GM19099 (cell line): ENCODE data around the gene ADARB1.

Experiments used
- POLR2A ChIP-seq: IDR thresholded peaks from 3 replicates; pipeline ENCODE4 v1.6.1; 2011; ENCODE audit warnings: low read depth; ENCODE audit not compliant: insufficient read length; ENCODE audit errors: extremely low read depth

ADARB1 gene

GRCh38 chr21:45203983-45204382 lies 129.6 kb downstream of the ADARB1 start:
- TF ChIP-seq POLR2A: no peak

GRCh38 chr21:45204395-45204794 lies 130.0 kb downstream of the ADARB1 start:
- no peak for TF ChIP-seq POLR2A

DNA sequence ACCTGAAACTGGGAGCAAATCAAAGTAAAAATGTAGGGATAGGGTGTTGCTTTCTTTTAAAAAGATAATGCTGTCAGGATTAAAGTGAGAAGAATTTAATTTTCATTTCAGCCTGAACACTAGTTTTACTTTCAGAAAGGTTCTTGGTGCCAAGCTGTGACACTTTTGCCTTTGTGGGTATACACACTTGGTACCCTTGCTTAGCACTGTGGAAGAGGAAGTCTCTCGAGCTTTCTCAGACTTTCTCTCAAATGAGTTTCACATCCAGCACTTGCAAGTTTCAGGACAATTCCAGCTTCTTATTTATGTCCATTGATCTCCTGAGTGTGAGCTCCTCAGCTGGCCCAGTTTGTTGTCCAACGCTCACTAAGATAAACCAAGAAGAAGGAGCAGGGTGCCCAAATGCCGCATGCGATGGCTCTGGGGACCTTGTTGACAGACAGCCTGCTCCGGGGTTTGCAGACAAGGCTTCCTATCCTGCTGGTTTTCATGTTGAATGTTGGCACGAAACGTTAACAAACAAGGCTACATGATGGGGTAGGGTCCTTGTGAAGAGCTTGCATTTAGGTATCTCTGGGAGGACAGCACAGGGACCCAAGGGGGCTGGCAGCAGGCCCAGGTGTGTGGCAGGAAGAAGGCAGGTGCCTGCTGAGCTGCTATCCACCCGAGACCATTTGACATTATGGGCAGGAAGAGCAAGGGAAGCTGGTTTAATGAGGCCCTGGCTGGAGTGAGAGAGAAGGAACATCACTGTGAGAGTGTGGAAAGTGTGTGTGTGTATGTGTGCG lies 133.7 kb downstream of the ADARB1 start:
- no peak for TF ChIP-seq POLR2A

GRCh38 chr21:45208627-45208951 lies 134.2 kb downstream of the ADARB1 start:
- no peak for TF ChIP-seq POLR2A

- no peak for TF ChIP-seq POLR2A
These were observed 134.7 kb downstream of the ADARB1 start for GRCh38 chr21:45209046-45209445.

GRCh38 chr21:45209685-45210284 lies 135.4 kb downstream of the ADARB1 start:
- TF ChIP-seq POLR2A: no peak

DNA sequence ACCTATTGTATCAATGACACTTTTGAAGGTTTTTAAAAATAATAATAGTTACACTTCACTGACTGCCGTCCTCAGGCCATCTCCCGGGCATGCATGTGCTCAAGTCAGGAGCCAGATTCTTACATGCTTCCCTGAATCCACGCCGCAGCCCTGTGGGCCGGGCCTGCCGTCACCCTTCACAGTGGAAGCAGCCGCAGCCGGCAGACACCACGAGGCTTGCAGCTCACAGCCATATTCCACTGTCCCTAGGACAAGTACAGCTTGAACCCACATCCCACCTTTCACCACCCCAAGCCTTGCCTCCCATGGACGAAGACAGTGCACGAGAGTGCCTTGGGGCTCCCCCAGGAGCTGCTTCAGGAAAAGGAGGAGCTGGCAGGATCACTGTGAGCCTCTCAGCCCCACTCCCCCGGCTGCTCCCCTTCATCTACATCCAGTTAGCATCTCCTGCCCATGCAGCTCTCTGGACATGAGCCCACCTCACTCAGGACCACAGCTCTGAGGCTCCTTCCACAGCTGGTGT lies 136.1 kb downstream of the ADARB1 start:
- TF ChIP-seq POLR2A: no peak

DNA sequence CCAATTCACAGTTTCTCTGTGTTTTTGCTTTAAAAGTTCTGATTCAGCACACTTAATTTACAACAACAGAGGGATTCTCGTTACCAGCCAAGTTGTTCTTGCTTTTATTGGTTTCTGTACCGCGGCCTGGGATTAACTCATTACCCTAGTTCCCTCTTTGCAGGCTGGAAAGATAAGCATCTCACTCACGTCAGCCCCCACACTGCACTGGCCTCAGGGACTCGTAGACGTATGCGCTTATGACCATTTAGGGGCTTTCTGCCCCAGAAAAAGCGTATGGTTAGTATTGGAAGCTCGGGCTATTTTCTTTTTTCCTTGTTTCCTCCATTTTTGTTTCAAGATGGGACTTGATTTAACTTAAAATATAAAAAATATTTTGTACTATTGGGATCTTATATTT lies 137.3 kb downstream of the ADARB1 start:
- no peak for TF ChIP-seq POLR2A

- TF ChIP-seq POLR2A: no peak
These were observed 139.0 kb downstream of the ADARB1 start for GRCh38 chr21:45213392-45213791.

DNA sequence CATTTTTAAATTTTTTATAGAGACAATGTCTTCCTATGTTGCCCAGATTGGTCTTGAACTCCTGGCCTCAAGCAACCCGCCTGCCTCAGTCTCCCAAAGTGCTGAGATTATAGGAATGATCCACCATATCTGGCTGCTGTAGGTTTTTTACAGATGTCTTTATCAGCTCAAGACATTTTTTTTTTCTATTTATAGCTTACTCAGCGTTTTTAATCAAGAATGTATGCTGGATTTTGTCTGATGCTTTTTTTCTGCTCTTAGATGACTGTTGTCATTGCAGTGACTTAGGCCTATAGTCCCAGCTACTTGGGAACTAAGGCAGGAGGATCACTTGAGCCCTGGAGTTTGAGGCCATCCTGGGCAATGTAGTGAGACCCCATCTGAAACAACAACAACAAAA lies 140.8 kb downstream of the ADARB1 start:
- no peak for TF ChIP-seq POLR2A

GRCh38 chr21:45217010-45217409 lies 142.6 kb downstream of the ADARB1 start:
- TF ChIP-seq POLR2A: no peak

DNA sequence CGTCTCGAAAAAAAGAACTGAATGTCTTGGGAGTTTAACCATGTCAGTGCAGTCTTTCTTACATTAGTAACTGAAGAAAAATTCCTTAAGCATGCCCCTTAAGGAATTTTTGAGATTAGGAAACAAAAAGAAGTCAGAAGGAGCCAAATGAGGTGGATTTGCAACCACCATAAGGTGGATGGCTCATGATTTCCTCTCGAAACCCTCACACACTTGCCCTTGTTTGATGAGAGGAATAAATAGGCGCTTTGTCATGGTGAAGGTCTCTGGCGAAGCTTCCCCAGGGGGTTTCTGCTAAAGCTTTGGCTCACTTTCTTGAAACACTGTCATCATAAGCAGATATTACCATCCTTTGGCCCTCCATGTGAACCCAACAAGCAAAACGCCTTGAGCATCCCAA lies 145.1 kb downstream of the ADARB1 start:
- TF ChIP-seq POLR2A: no peak

- no peak for TF ChIP-seq POLR2A
These were observed 145.7 kb downstream of the ADARB1 start for GRCh38 chr21:45220071-45220481.

GRCh38 chr21:45220714-45221490 lies 146.5 kb downstream of the ADARB1 start:
- no peak for TF ChIP-seq POLR2A

GRCh38 chr21:45222001-45222400 lies 147.6 kb downstream of the ADARB1 start:
- no peak for TF ChIP-seq POLR2A
